Stimulated activated CD4-positive, alpha-beta T cell treated with anti-CD3 and anti-CD28 coated beads, Interleukin-2, amount 100 ng/mL, for 4 hours (primary cell): ENCODE data around the gene NPAS2.

Experiments used
- DNase-seq: peaks from one replicate; pipeline ENCODE4 v3.0.0-alpha.2; 2020; ENCODE audit warnings: low read depth

Gene NPAS2

GRCh38 chr2:100793982-100794381 lies 26.0 kb upstream of the NPAS2 start:
- no peak for DNase-seq

GRCh38 chr2:100796499-100797100 lies 23.3 kb upstream of the NPAS2 start:
- no peak for DNase-seq

GRCh38 chr2:100799686-100800085 lies 20.3 kb upstream of the NPAS2 start:
- DNase-seq = no peak

- DNase-seq = no peak
These were observed 19.0 kb upstream of the NPAS2 start for GRCh38 chr2:100800915-100801314.

GRCh38 chr2:100801402-100801801 lies 18.5 kb upstream of the NPAS2 start:
- no peak for DNase-seq

GRCh38 chr2:100802066-100802465 lies 17.9 kb upstream of the NPAS2 start:
- no peak for DNase-seq

GRCh38 chr2:100803334-100803733 lies 16.6 kb upstream of the NPAS2 start:
- DNase-seq = no peak

GRCh38 chr2:100806550-100806949 lies 13.4 kb upstream of the NPAS2 start:
- DNase-seq = no peak

GRCh38 chr2:100807707-100808106 lies 12.2 kb upstream of the NPAS2 start:
- DNase-seq = no peak

GRCh38 chr2:100808582-100808981 lies 11.4 kb upstream of the NPAS2 start:
- no peak for DNase-seq

GRCh38 chr2:100809506-100809905 lies 10.4 kb upstream of the NPAS2 start:
- no peak for DNase-seq

GRCh38 chr2:100810603-100811145 lies 9.3 kb upstream of the NPAS2 start:
- no peak for DNase-seq

- DNase-seq = no peak
These were observed 7.8 kb upstream of the NPAS2 start for GRCh38 chr2:100812116-100812515.

- DNase-seq = no peak
These were observed 7.4 kb upstream of the NPAS2 start for GRCh38 chr2:100812573-100812972.

GRCh38 chr2:100813527-100813926 lies 6.4 kb upstream of the NPAS2 start:
- DNase-seq = no peak

- DNase-seq = no peak
These were observed 5.9 kb upstream of the NPAS2 start for GRCh38 chr2:100814043-100814442.

- DNase-seq = no peak
These were observed 5.5 kb upstream of the NPAS2 start for GRCh38 chr2:100814453-100814852.

- DNase-seq = no peak
These were observed 2.5 kb upstream of the NPAS2 start for GRCh38 chr2:100817388-100817985.

- DNase-seq = no peak
These were observed 1.8 kb upstream of the NPAS2 start for GRCh38 chr2:100818003-100818605.

GRCh38 chr2:100818606-100819369 lies 1.2 kb upstream of the NPAS2 start:
- DNase-seq = no peak

- DNase-seq = no peak
These were observed 259 bp downstream of the NPAS2 start for GRCh38 chr2:100820273-100820522.

GRCh38 chr2:100820523-100821254 lies 750 bp downstream of the NPAS2 start:
- no peak for DNase-seq
